ENCODE data around the gene HNRNPLL. TPM values are rescaled to one million over a fixed set of nuclear protein-coding genes. Genes with fewer than 3 reads are reported as not detected.
A peak's percentile ranks its signal among the peaks of the same experiment; 100 is the strongest.

HNRNPLL gene
- total RNA-seq, 4 donors from 2014 or later: 47.3 to 79.1 (median 68.7) TPM

- Histone ChIP-seq H3K27me3 (no peaks in the 10 kb centered on the region), H3K36me3 (no peaks in the 10 kb centered on the region), H3K9me3 (no peaks in the 10 kb centered on the region), H3K4me3 (peak overlapping the region; percentile 53 to 87), H3K27ac (peak overlapping the region; percentile 82 to 100 (median 99)), H3K4me1 (peaks cover 2 to 48% (median 13%) of the 10 kb centered on the region in 3 donors)
- 0% methylated on average over 1 of the region's 74 CpGs for WGBS, 2 donors (ENCODE audit: low coverage in 1 of 2)
- ATAC-seq: no peak
- TF ChIP-seq, protein P1, sequence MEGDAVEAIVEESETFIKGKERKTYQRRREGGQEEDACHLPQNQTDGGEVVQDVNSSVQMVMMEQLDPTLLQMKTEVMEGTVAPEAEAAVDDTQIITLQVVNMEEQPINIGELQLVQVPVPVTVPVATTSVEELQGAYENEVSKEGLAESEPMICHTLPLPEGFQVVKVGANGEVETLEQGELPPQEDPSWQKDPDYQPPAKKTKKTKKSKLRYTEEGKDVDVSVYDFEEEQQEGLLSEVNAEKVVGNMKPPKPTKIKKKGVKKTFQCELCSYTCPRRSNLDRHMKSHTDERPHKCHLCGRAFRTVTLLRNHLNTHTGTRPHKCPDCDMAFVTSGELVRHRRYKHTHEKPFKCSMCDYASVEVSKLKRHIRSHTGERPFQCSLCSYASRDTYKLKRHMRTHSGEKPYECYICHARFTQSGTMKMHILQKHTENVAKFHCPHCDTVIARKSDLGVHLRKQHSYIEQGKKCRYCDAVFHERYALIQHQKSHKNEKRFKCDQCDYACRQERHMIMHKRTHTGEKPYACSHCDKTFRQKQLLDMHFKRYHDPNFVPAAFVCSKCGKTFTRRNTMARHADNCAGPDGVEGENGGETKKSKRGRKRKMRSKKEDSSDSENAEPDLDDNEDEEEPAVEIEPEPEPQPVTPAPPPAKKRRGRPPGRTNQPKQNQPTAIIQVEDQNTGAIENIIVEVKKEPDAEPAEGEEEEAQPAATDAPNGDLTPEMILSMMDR (IDR thresholded peaks at IDR 0.05): no peak
- no peak for TF ChIP-seq EP300 (IDR thresholded peaks at IDR 0.05)
- peak; percentile 6 for TF ChIP-seq POLR2AphosphoS5 (IDR thresholded peaks at IDR 0.05)
- TF ChIP-seq POLR2A (IDR thresholded peaks at IDR 0.05): no peak
Measured at GRCh38 chr2:38602136-38602731, 494 bp downstream of the HNRNPLL start.

- Histone ChIP-seq H3K4me3 (peak overlapping the region; percentile 53 to 87), H3K27ac (peak overlapping the region; percentile 82 to 100 (median 99)), H3K27me3 (no peaks in the 10 kb centered on the region), H3K9me3 (no peaks in the 10 kb centered on the region), H3K4me1 (peaks cover 8 to 55% (median 13%) of the 10 kb centered on the region in 3 donors), H3K36me3 (no peaks in the 10 kb centered on the region)
- WGBS, 2 donors (ENCODE audit: low coverage in 1 of 2): 0 to 1% methylated on average over 13 to 25 of the region's 25 CpGs
- TF ChIP-seq POLR2AphosphoS5 (IDR thresholded peaks at IDR 0.05): no peak
- no peak for TF ChIP-seq POLR2A (IDR thresholded peaks at IDR 0.05)
- TF ChIP-seq, protein P1 (IDR thresholded peaks at IDR 0.05): no peak
- TF ChIP-seq EP300 (IDR thresholded peaks at IDR 0.05): no peak
- no peak for ATAC-seq
Measured at GRCh38 chr2:38601463-38602135, 1.1 kb downstream of the HNRNPLL start.

GRCh38 chr2:38600921-38601455 lies 1.7 kb downstream of the HNRNPLL start:
- no peaks in the 10 kb centered on the region for H3K27me3 ChIP-seq
- H3K36me3 ChIP-seq: no peaks in the 10 kb centered on the region
- WGBS, 2 donors (ENCODE audit: low coverage in 1 of 2): 1 to 3% methylated on average over 9 of the region's 9 CpGs
- TF ChIP-seq, protein P1 (IDR thresholded peaks at IDR 0.05): no peak
- TF ChIP-seq EP300 (IDR thresholded peaks at IDR 0.05) (no peak), POLR2AphosphoS5 (IDR thresholded peaks at IDR 0.05) (no peak), POLR2A (IDR thresholded peaks at IDR 0.05) (no peak)
- H3K27ac ChIP-seq: peak overlapping the region; percentile 82 to 100 (median 99)
- peak overlapping the region; percentile 53 to 87 for H3K4me3 ChIP-seq
- H3K4me1 ChIP-seq: peaks cover 11 to 61% (median 13%) of the 10 kb centered on the region in 3 donors
- no peak for ATAC-seq
- no peaks in the 10 kb centered on the region for H3K9me3 ChIP-seq

- WGBS, 2 donors (ENCODE audit: low coverage in 1 of 2): 25% methylated on average over 14 to 15 of the region's 15 CpGs
- peaks cover 11 to 67% (median 13%) of the 10 kb centered on the region in 3 donors for H3K4me1 ChIP-seq
Measured at GRCh38 chr2:38600242-38600891, 2.4 kb downstream of the HNRNPLL start.

More at GRCh38 chr2:38600242-38600891, 2.4 kb downstream of the HNRNPLL start:
- Histone ChIP-seq H3K27me3 (no peaks in the 10 kb centered on the region), H3K4me3 (peak overlapping the region; percentile 53 to 87), H3K36me3 (no peaks in the 10 kb centered on the region), H3K9me3 (no peaks in the 10 kb centered on the region), H3K27ac (peak overlapping the region; percentile 82 to 100 (median 99))
- no peak for ATAC-seq
- TF ChIP-seq, protein P1 (IDR thresholded peaks at IDR 0.05): no peak
- TF ChIP-seq EP300 (IDR thresholded peaks at IDR 0.05) (no peak), POLR2A (IDR thresholded peaks at IDR 0.05) (no peak), POLR2AphosphoS5 (IDR thresholded peaks at IDR 0.05) (no peak)

All from gastroesophageal sphincter (tissue), 4 donors.